Measurements from ENCODE around the gene IP6K3. TPM values are rescaled to one million over a fixed set of nuclear protein-coding genes. Genes with fewer than 3 reads are reported as not detected.

IP6K3 gene
- total RNA-seq, 1 experiment from 2014 or later = not detected

DNA sequence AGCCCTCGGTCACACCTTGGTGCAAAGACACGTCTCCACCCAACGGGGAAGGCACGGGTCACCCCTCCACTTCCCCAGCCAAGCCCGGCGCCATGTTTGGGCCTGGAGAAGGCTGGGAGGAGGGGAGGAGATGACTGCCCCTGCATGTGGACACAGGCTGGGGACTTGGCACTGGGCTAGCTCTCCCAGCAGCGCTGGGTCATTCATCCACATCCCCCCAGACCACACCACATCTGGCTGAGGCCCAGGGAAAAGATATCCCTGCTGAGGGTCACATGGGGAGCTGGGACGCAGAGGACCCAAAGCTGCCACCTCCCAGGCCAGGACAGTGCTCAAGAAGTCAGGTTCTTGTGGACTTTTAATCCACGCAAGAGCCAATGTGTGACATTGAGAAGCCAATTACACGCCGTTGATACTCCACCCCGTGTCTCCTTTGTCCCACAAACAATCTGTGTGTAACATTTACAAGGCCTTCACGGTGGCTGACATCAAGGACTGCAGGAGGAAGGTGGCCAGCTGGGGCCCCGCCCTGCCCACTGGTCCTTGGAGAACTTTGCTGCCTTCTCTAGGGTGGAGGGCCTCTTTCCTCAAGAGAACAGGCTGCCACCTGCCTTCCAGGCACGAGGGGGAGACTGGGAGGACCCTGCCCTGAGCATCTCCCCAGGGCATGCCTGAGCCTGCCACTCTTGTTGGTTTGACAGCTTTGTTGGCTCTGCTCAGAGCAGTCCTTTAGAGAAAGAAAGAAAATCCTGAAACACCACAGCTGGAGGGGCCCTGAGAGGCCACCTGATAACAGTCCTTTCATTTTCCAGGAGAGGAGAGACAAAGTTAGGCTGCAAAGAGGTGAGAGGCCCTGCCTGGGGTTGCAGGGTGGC lies 5.3 kb upstream of the IP6K3 start:
- no peak for TF ChIP-seq CTCF (conservative IDR thresholded peaks at IDR 0.05; ENCODE audit: low read depth, low read length)
- no peak for TF ChIP-seq EZH2 (IDR thresholded peaks at IDR 0.05; ENCODE audit: borderline replicate concordance, low read depth, low read length, poor library complexity, severe bottlenecking)
- POLR2A ChIA-PET (ENCODE audit: low non-redundant PET) = no interaction called here
- intact Hi-C loops (cut with micrococcal nuclease; ENCODE audit: unreplicated experiment) = no loop called here

DNA sequence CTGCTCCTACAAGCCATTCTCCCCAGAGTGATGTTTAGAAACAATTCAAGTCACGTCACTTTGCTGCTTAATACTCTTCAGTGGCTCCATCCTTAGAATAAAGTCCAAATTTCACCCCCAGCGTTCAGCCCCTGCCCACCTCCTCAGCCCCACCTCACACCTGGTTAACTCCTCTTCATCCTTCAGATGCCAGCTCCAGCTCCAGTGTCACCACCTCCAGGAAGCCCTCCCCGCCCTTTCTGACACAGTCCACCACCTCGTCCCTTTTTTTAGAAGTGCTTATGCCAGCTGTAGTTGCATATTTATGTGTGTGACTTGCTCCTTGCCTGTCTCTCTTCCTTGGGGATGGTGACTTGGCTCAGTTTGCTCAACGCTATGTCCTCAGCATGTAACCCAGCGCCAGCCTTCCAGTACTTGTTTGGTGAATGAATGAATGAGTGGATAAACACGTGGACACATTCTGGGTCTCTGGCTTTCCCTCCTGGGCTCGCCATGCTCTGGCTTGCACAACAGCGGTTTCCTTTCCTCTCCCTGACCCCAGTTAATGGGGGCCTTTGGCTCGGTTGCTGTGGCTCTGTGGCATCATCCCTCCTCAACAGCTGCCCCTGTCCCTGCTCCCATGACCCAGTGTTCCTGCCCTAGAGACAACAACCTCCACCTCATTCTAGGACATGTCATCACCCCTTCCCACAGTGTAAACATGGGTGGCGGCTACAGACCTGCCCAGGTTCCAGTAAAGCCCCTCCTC lies 3.7 kb upstream of the IP6K3 start:
- no peak for DNase-seq (ENCODE audit: low spot score)
- Histone ChIP-seq H3K27me3 (replicated peaks; ENCODE audit: insufficient read depth, low read depth, low read length, poor library complexity) (no peaks in the 10 kb centered on the region), H3K4me3 (ENCODE audit: low read depth, low read length, poor library complexity, severe bottlenecking) (no peak overlapping the region), H3K4me1 (ENCODE audit: insufficient read depth, low read length, poor library complexity, severe bottlenecking) (peaks cover 23% of the 10 kb centered on the region), H3K9me3 (ENCODE audit: low read depth, low read length, poor library complexity, severe bottlenecking) (no peaks in the 10 kb centered on the region), H3K36me3 (ENCODE audit: insufficient read depth, low read length, poor library complexity, severe bottlenecking) (no peaks in the 10 kb centered on the region), H3K27ac (ENCODE audit: low read depth, low read length, poor library complexity, severe bottlenecking) (no peak overlapping the region)
- no TSS peak for BruUV-seq (replicated peaks)
- intact Hi-C loops (cut with micrococcal nuclease; ENCODE audit: unreplicated experiment) = no loop called here
- ChIA-PET CTCF (no interaction called here), POLR2A (ENCODE audit: low non-redundant PET) (no interaction called here)
- no peak for TF ChIP-seq EZH2 (IDR thresholded peaks at IDR 0.05; ENCODE audit: borderline replicate concordance, low read depth, low read length, poor library complexity, severe bottlenecking)
- no peak for TF ChIP-seq CTCF (conservative IDR thresholded peaks at IDR 0.05; ENCODE audit: low read depth, low read length)

More for the DNA sequence above, 5.3 kb upstream of the IP6K3 start:
- Histone ChIP-seq H3K9me3 (ENCODE audit: low read depth, low read length, poor library complexity, severe bottlenecking) (no peaks in the 10 kb centered on the region), H3K4me3 (ENCODE audit: low read depth, low read length, poor library complexity, severe bottlenecking) (no peak overlapping the region), H3K27me3 (replicated peaks; ENCODE audit: insufficient read depth, low read depth, low read length, poor library complexity) (no peaks in the 10 kb centered on the region), H3K4me1 (ENCODE audit: insufficient read depth, low read length, poor library complexity, severe bottlenecking) (peaks cover 17% of the 10 kb centered on the region), H3K36me3 (ENCODE audit: insufficient read depth, low read length, poor library complexity, severe bottlenecking) (no peaks in the 10 kb centered on the region), H3K27ac (ENCODE audit: low read depth, low read length, poor library complexity, severe bottlenecking) (no peak overlapping the region)
- no TSS peak for BruUV-seq (replicated peaks)
- CTCF ChIA-PET = interaction anchor here (0.5 kb wide), 1 partner anchor 101 kb away, joined by 3 read pairs; no protein-coding TSS in a partner anchor
- no peak for DNase-seq (ENCODE audit: low spot score)

GRCh38 chr6:33749401-33749800 lies 2.7 kb upstream of the IP6K3 start:
- ChIA-PET CTCF (interaction anchor here (0.6 kb wide), 1 partner anchor 234 kb away, joined by 5 read pairs; no protein-coding TSS in a partner anchor), POLR2A (ENCODE audit: low non-redundant PET) (no interaction called here)
- TF ChIP-seq EZH2 (IDR thresholded peaks at IDR 0.05; ENCODE audit: borderline replicate concordance, low read depth, low read length, poor library complexity, severe bottlenecking) (no peak), CTCF (conservative IDR thresholded peaks at IDR 0.05; ENCODE audit: low read depth, low read length) (no peak)
- no TSS peak for BruUV-seq (replicated peaks)
- Histone ChIP-seq H3K27ac (ENCODE audit: low read depth, low read length, poor library complexity, severe bottlenecking) (no peak overlapping the region), H3K4me1 (ENCODE audit: insufficient read depth, low read length, poor library complexity, severe bottlenecking) (peaks cover 27% of the 10 kb centered on the region), H3K36me3 (ENCODE audit: insufficient read depth, low read length, poor library complexity, severe bottlenecking) (no peaks in the 10 kb centered on the region), H3K9me3 (ENCODE audit: low read depth, low read length, poor library complexity, severe bottlenecking) (no peaks in the 10 kb centered on the region), H3K4me3 (ENCODE audit: low read depth, low read length, poor library complexity, severe bottlenecking) (no peak overlapping the region), H3K27me3 (replicated peaks; ENCODE audit: insufficient read depth, low read depth, low read length, poor library complexity) (no peaks in the 10 kb centered on the region)
- intact Hi-C loops (cut with micrococcal nuclease; ENCODE audit: unreplicated experiment) = loop anchor here (10.0 kb wide), 1 partner anchor 305 kb away; no protein-coding TSS in a partner anchor
- no peak for DNase-seq (ENCODE audit: low spot score)
